NCI-H1417 (cell line): ENCODE results near the gene RIT1.
"Not testable (repeated sequence)": the region's sequence is repeated elsewhere in the genome, so short reads cannot be mapped to it uniquely, and the experiment has no call there.

ENCODE experiments used
- DNase-seq, 3 experiments: peaks; one replicate each; lab custom pipeline; 2025; lab: John Stamatoyannopoulos, UW

Gene RIT1

DNA sequence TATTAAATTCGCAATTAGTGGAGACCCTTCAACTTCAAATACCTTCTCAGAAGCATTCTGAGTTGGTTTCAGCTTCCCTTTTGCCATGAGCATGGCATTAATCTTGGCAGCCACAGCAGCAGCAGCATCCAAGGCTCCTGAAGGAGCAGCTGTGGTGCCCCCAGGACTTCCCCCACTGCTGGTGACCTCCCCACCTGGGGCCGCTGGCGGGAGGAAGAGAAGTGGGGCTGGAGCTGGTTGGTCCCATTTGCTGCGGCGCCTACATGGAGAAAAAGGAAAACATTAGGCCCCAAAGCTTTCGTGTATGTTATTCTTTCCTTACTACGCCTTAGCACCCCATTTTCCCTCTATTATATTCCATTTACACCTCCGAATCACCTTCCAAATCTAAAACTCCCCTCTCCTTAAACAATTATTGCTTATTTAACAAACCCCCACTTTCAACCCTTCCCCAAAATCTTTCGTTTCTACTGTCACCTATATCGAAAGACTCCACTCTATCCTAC lies 22.5 kb upstream of the RIT1 start:
- peak in 2 of 3 experiments; percentile 19 to 52 for DNase-seq

DNA sequence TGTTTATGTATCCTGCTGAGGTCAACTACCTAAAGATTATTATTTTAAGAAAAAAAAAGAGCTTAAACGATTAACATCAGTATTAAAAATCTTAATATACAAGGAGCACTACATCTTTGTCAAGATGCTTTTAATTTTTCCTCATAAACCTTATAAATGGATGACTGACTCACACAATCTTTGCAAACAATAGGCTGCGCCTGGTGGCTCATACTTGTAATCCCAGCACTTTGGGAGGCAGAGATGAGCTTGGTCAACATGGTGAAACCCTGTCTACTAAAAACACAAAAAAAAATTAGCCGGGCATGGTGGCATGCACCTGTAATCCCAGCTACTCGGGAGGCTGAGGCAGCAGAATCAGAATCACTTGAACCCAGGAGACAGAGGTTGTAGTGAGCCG lies 21.3 kb upstream of the RIT1 start:
- no peak for DNase-seq

DNA sequence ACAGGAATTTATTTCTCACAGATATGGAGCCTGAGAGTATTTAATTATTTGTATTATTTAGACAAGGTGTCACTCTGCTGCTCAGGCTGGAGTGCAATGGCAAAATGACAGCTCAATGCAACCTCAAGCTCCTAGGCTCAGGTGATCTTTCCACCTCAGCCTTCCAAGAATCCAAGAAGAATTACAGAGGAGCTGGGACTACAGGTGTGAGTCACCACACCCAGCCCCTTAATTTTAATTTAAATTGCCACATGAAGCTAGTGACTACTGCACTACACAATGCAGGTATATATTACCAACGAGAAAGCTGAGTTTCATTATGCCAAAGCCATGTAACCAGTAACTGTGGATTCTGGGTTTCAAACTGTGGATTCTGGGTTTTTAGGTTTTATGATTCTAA lies 20.9 kb upstream of the RIT1 start:
- DNase-seq: no peak

DNA sequence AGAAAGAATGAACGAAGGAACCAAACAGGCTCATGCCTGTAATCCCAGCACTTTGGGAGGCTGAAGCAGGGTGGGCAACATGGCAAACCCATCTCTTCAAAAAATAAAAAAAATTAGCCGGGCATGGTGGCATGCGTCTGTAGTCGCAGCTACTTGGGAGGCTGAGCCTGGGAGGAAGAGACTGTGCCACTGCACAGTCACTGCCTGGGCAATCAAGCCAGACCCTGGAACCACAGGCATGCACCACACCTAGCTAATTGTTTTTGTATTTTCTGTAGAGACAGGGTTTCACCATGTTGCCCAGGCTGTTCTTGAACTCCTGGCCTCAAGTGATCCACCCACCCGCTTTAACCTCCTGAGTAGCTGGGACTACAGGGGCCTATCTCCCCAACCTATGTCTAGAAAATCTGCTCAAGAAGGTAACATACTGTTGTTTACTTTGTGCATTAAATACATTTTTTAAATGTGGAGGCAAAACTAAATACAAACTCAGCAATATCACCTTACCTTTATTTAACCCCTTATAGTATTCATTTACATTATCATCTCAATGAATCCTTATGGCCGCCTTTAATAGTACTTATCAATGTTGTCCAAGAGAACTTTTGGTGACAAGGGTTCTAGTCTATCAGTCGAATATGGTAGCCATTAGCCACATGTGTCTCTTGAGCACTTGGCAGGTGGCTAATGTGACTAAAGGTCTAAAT lies 20.3 kb upstream of the RIT1 start:
- DNase-seq: no peak

DNA sequence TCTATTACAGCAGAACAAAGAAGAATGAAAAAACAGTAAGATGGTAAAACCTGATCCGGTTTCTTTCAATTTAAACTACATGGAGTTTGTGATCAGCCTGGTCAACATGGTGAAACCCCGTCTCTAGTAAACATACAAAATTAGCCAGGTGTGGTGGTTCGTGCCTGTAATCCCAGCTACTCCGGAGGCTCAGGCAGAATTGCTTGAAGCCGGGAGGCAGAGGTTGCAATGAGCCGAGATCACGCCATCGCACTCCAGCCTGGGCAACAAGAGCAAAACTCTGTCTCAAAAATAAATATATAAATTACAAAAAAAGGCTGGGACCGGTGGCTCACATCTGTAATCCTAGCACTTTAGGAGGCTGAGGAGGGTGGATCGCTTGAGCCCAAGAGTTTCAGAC lies 19.6 kb upstream of the RIT1 start:
- not testable (repeated sequence) for DNase-seq

DNA sequence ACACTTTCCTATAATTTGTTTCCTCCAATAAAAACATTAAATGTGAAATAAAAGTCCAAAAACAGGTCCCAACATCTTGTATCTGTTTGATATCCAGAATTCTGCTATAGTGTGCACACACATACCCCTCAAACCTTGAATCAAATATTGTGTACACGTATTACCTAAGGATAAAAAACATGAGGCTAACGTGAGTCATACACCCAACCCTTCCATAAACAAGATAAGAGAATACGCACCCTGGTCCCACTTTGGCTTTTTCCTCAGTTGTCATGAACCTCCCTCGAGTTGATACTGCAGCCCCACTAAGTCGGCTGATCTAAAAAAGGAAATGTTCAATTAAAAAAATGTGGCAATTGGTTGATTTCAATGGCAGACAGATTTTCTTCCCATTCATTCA lies 17.9 kb upstream of the RIT1 start:
- DNase-seq: no peak

DNA sequence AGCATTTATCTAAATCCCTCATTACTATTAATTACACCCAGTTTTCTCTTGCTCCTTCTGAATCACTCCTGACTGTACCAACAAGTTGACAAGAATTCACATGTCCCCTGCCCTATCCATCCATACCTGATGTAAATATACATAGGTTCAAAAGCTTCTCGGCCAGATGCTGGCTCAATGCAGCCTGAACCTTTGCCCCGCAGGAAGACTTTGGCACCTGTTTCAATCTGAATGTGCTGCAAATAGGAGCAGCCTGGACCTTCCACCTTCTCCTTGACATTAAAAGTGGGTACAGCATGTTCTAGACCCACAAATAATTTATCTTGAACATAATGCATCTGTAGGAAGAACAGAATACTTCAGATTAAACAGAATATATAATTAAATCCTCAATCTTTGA lies 14.4 kb upstream of the RIT1 start:
- no peak for DNase-seq

DNA sequence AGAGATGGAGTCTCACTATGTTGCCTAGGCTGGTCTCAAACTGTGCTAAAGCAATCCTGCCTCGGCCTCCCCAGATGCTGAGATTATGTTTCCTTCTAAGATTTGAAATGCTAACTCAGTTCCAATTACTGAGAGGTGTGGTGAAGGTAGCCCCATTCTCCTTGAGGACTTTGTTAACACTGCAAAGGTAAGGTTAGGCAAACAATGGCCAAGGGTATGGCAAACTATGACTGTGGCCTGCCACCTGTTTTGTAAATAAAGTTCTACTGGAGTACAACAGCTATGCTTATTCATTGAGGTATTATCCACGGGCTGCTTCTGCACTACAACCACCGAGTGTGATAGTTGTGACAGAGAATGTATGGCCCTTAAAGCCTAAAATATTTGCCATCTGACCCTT lies 9.6 kb upstream of the RIT1 start:
- DNase-seq: no peak

DNA sequence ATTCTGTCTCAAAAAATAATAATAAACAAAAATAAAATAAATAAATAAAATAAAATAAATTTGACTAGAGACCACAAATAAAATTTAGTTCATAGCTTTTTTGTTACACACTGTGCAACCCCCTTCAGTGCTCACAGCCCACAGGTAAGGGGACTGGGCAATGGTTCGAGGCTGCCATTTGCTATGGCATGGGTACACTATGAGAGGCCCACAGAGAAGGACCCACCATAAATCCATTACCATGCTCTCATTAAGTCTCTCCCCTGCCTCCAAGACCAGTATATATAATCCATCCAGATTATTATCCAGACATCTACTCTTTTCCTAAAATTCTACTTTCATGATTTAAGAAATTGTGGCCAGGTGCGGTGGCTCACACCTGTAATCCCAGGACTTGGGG lies 8.7 kb upstream of the RIT1 start:
- DNase-seq: no peak

DNA sequence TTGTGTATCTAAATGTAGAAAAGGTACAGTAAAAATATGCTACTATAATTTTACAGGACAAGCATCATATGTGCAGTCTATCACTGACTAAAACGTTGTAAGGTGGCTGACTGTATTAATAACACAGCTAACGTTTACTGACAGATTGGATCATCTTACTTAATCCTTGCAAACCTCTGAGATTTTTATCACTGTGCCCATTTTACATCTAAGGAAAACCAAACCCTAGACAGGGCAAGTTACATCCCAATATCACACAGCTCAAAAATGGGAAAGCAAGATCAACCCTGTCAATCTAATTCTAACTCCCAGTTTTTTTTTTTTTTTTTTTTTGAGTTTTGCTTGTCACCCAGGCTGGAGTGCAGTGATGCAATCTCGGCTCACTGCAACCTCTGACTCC lies 7.5 kb upstream of the RIT1 start:
- no peak for DNase-seq

DNA sequence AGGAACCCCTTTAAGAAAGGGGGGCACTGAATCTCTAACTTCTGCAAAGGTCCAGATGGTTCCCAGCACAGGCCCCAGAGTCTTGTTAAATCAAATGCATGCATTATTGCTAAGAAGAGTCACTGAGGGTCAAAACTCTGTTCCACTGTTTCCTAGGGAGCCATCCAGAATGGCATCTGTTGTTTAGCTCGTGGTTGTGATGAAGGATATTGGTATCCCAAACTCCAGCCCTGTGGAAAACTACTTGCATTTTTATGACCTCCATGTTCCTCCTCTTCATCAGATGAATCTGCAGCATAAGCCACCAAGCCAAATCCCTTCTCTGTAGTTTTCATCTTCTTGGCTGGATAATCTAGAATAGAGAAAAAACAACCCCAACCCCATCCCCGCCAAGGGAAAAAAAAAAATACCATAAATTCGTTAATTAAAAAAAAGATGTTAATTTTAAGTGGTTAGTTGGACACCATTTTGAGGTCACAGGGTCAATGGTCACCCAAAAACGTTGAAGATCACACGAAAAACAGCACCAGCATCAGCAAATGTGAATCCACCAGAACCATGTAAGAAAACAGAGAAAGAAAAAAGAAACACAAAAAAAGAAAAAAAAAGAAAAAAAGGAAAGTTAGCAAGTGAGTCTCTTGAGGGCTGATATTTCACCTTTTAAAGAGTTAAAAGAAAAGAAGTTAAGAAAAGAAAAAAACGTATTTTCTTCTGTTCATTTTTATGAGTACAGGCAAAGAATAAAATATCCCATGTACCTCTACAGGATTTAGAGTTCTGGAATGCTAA lies 3.0 kb upstream of the RIT1 start:
- DNase-seq: no peak

DNA sequence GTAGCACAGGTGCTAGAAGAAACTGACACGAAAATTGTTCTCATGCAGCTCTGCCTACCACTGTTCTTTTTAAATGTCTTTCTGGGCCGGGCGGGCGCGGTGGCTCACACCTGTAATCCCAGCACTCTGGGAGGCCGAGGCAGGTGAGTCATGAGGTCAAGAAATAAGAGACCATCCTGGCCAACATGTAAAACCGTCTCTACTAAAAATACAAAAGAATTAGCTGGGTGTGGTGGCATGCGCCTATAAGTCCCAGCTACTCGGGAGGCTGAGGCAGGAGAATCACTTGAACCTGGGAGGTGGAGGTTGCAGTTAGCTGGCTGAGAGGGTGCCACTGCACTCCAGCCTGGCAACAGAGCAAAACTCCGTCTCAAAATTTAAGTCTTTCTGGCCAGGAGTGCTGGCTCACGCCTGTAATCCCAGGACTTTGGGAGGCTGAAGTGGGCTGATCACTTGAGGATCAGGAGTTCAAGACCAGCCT lies 947 bp upstream of the RIT1 start:
- DNase-seq: peak in 1 of 3 experiments; percentile 56

DNA sequence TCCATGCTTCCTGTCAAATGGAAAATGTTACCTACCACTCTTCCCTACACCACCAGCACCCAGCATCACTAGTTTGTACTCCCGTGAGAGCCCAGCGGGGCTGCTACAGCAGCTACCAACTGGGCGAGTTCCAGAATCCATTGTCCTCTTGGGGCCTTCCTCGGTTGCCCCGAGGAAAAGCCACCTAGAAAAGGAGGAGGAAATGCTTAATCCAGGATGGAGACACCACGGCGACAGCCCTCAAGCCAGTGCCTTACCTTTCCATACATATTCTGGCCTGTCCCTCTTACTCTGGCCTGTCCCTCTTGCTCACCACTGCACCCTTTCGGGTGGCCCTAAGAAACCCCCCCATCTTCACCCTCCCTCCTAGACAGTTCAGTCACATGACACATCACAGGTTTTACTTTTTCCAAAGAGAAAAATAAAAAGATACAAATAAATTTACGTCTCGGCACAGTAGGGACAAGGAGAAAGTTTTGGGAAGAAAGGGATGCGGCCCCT lies 478 bp downstream of the RIT1 start:
- DNase-seq: peak in 2 of 3 experiments; percentile 42 to 67

DNA sequence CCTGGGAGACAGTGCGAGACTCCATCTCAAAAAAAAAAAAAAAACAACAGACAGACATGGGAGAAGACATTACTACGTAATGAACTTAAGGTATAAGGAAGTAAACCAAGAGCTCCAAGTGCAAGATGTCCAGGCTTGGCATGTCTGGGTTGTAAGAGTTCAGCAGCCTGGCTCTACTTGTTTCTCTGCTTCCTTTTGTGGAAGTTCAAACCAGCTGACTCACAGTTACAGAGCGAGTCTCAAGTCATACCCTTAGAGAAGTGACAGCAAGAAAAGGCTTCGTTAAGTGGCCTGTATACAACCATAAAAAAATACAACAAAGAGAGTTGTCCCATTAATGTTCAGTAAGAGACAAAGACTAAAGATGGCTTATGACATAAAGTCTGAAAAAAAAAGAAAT lies 1.3 kb downstream of the RIT1 start:
- DNase-seq: no peak

DNA sequence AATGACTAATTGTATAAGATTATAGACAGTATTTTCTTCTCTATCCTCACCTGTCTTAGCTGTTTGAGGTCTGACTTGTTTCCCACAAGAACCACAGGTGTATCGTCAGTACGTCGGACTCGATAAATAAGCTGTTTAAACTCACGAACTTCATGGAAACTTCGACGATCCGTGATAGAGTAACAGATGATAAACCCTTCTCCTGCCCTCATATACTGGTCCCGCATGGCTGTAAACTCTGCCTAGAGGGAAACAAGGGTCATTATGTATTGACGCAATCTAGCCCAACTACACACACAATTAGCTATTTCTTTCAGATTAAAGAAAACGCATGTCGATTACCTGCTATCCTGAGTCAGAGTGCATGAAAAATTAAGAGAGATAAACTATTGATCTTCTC lies 6.9 kb downstream of the RIT1 start:
- no peak for DNase-seq

DNA sequence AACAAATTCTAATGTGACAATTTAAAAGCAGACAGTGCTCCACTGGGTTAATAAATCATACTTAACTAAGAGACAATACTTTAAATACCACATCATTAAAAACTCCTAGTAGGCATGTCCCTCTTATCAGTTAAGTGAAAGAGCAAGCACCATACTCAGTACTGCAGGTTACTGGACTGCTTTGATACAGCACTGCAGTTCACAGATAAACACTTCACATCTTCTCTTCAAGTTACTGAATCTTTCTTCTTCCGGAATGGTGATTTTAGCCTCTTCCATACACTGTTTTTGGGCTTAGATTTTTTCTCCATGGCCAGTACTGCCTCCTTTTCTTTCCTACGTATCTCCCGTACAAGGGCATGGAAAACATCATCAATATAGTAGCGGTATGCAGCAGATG lies 11.0 kb downstream of the RIT1 start:
- DNase-seq: no peak

DNA sequence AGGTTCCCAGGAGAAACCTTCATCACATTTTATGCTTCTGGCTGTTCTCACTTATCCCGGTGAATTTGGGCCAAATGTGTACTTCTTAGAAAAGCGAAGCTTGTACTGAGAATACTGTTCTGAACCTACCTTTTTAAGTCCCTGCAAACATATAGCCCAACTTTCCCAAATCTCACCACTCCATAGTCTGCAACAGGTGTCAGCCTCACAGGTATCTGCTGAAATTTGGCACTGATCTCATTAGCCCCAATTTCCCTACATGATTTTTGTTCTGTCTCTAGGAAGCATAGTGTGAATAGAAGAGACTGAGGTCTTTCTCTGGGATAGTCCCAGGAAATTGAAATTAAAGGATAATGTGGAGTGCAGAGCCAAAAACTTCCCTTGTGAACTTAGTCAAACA lies 11.5 kb downstream of the RIT1 start:
- no peak for DNase-seq

DNA sequence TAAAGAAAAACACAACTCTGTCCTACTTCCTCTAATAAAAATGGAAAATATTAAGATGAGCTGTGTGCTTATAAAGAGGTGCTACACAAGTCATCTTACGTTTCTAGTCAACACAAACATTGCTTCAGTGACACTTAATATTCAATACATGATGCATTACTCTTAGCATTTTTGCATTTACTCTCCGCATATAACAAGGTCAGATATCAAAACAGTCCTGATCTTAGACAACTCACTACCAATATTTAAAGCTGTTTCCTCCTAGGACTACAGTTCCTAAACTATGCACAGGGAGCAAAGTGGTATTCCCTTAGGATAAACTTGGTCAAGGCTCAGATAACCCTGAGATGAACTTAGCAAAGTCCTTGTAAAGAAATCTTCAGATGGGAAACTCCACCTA lies 12.3 kb downstream of the RIT1 start:
- DNase-seq: no peak

DNA sequence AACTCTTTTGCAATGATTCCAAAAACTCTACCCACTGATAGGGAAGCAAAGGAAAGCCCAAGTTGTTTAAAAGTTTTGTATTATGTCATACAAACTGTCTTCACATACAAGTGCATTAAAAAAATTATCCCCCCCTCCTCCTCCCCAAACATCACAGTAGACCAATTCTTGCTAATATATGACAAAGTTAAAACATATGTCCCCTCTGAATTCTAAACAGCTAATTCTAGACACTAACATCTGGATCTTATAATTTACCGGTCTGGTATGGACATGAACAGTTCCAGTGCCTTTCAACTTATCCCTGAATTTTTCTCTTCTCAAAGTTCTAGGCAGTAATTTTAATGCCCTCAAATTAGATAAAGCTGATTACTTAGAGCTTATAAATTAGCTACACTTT lies 13.4 kb downstream of the RIT1 start:
- no peak for DNase-seq

DNA sequence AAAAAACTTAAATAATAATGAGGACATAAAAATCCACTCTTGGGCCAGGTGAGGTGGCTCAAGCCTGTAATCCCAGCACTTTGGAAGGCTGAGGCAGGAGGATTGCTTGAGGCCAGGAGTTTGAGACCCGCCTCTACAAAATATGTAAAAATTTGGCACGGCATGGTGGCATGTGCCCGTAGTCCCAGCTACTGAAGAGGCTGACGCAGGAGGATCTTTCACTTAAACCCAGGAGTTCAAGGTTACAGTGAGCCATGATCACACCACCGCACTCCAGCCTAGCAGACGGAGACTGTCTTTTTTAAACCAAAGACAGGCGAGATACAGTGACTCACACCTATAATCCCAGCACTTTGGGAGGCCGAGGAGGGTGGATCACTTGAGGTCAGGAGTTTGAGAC lies 14.7 kb downstream of the RIT1 start:
- not testable (repeated sequence) for DNase-seq

DNA sequence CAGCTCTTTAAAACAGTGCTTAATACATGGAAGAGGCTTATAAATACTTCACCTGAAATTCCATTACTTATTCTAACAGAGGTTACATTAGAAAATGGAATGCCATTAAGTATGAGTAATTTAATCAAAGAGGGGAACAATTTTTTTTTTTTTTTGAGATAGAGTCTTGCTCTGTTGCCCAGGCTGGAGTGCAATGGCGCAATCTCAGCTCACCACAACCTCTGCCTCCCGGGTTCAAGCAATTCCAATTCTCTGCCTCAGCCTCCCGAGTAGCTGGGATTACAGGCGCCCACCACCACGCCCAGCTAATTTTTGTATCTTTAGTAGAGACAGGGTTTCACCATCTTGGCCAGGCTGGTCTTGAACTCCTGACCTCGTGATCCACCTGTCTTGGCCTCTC lies 15.5 kb downstream of the RIT1 start:
- not testable (repeated sequence) for DNase-seq

DNA sequence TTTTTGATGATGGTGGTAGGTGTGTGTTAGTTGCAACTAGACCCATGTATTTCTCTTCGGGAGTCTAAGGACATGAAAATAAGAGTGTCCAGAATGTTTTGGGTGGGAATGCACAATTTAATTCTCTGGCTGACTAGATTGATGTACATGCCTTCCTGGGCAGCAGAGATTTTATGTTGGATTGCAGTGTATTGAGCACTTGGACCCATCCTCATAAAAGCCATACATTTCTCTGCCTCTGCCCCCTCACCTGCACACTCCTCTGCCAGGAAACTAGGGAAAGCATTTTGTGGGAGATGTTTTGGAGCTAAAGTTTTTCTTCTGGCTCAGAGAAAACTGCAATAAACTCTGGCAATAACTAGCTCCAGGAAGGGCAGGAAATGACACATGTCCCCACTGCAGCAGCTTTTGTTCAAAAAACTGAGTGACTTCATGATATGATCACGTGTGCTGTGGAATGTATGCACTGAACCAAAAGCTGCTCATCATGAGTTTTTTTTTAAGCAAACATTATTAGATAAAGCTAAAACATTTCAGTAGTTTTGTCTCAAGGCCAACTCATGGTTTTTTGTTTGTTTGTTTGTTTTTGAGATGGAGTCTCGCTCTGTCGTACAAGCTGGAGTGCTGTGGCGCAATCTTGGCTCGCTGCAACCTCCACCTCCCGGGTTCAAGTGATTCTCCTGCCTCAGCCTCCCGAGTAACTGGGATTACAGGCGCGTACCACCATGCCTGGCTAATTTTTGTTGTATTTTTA lies 17.6 kb downstream of the RIT1 start:
- DNase-seq: no peak
